HTR-8/SVneo (cell line): ENCODE data around the gene IDUA.
"Not testable (repeated sequence)": the region's sequence is repeated elsewhere in the genome, so short reads cannot be mapped to it uniquely, and the experiment has no call there.

Experiments used
- DNase-seq: peaks from one replicate; pipeline ENCODE4 v3.0.0; 2011; ENCODE audit warnings: low spot score, mixed read lengths; ENCODE audit not compliant: insufficient read length
- FAIRE-seq: peaks from 2 replicates; lab custom pipeline; 2011; peaks lifted over from hg19 to GRCh38; lab: Jason Lieb, UNC

IDUA gene

DNA sequence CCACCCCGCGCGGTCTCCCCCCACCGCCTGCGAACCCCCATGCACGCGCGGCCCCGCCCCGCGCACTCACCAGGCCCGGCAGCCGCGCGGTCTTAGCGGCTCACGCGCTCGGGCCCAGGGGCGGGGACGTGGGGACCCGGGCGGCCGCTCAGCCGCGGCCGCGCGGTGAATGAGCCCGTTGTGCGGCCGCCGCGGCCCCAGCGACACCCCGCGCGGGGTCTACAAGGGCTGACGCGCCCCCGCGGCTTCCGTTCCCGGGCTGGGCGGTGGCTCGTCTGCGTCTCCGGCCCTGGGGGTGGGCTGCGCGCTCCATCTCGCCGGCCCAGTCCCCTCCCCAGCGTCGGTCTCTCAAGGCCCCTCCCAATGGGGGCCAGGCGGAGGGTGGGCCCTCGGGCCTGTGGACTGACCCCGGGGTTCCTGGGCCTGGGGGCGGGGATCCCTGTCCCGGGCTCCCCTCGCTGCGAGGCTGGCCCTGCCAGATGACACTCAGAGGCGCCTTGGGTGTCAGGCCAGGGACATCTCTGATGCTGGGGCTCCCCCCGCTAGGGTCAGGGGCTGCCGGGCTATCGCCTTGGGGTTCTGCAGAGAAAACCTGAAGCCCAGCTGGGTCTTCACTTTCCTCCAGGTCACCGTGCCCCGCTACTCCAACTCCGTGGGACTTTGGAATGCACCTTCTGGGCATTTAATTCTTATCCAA is 10.7 kb downstream of the IDUA start:
- no peak for FAIRE-seq
- no peak for DNase-seq

DNA sequence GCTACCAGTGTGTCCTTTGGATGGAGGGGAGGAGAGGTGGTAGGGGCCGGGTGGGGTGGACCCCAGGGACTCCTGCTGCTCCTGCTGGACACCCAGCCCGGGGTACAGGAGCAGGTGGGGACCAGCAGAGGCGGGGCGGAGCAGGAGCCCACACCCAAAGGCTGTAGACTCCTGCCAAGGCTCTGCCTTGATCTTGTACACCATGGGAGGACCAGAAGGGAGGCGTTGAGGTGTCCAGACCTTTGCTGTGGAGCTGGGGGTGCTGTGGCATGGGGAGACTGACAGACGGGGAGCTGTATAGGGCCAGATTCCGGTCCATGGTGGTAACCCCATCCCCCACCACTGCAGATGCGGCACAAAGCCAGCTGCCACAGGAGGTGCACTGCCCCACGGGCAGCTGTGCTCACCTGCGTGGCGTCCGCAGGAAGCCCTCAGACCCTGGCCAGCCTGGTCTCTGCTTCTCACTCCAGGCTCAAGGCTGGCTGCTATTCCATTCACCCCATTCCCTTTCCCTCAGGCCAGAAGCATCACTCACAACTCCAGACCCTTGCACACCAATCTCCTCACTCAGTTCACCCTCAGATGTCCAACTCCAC is 11.3 kb downstream of the IDUA start:
- peak; percentile 55 for FAIRE-seq
- DNase-seq, result no peak

DNA sequence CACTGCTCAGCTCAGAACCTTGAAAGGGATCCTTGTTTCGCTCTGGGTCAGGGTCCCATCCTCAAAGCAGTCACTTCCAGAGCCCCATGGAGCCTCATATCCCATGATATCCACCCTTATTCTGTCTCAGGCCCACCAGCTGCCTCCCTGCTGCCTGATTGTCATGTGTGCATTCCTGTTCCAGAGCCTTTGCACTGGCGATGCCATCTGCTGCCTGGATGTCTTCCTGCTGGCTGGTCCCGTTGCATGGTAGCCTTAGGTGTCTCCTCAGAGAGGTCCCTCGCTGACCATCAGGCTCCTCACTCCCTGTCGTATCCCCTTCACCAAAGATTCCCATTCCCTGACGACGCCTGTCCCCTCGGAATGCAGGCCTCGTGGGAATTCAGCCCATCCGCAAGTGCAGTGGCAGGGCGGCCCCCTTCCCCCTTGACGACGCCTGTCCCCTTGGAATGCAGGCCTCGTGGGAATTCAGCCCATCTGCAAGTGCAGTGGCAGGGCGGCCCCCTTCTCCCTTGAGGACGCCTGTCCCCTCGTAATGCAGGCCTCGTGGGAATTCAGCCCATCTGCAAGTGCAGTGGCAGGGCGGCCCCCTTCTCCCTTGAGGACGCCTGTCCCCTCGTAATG is 12.5 kb downstream of the IDUA start:
- FAIRE-seq, DNase-seq: not testable (repeated sequence)

DNA sequence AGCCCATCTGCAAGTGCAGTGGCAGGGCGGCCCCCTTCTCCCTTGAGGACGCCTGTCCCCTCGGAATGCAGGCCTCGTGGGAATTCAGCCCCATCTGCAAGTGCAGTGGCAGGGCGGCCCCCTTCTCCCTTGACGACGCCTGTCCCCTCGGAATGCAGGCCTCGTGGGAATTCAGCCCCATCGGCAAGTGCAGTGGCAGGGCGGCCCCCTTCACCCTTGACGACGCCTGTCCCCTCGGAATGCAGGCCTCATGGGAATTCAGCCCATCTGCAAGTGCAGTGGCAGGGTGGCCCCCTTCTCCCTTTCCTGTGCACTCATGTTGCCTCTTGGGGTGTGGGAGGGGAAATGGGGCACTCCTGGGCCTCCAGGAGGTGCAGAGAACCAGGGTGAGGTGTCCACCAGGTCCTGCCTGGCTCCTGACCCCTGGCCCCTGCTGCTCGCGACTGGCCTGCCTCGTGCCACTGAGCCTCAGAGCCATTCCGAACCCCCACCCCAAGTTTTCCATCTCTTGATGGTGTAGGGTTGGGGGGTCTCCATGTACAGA is 13.1 kb downstream of the IDUA start:
- FAIRE-seq (no peak), DNase-seq (no peak)

DNA sequence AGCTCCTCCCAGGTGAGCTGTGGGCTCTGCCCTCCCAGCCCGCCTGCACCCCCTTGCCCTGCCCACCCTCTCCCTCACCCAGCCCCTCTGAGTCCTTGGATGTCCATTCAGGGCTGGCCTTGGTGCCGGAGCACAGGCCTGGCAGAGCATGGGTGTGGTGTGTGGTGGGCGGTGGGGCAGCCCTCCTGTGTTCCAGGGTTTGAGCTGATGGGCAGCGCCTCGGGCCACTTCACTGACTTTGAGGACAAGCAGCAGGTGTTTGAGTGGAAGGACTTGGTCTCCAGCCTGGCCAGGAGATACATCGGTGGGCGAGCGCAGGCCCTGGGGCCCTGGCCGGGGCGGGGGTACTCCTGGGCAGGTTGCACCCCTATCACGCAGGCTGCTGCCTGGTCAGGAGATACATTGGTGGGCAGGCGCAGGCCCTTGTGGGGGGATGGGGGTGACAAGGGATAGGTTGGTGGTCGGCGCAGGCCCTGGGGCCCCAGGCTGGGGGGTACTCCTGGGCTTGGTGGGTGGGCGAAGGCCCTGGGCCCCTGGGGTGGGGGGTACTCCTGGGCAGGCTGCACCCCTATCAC is 13.9 kb downstream of the IDUA start:
- no peak for DNase-seq
- no peak for FAIRE-seq

DNA sequence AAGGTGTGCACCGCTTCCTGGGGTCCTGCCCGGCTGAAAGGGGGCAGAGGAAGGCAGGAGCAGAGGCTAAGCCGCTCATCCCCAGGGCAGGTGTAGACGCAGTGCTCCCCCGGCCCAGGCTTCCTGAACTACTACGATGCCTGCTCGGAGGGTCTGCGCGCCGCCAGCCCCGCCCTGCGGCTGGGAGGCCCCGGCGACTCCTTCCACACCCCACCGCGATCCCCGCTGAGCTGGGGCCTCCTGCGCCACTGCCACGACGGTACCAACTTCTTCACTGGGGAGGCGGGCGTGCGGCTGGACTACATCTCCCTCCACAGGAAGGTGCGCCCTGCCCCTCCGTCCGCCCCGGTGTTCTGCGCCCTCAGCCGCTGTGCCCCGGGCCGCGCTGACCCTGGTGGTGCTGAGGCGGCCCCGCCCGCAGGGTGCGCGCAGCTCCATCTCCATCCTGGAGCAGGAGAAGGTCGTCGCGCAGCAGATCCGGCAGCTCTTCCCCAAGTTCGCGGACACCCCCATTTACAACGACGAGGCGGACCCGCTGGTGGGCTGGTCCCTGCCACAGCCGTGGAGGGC is 14.8 kb downstream of the IDUA start:
- FAIRE-seq (no peak), DNase-seq (no peak)

DNA sequence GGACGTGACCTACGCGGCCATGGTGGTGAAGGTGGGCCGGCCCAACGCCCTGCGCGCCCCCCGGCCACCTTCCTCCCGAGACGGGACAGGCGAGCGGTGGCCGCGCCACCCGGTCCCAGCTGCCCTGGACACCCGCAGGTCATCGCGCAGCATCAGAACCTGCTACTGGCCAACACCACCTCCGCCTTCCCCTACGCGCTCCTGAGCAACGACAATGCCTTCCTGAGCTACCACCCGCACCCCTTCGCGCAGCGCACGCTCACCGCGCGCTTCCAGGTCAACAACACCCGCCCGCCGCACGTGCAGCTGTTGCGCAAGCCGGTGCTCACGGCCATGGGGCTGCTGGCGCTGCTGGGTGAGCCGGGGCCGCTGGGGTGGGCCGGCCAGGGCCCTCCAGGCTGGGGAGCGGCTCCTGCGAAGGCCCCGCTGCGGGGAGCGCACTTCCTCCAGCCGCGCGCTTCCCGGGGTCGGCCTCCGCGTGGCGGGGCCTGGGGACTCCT is 15.3 kb downstream of the IDUA start:
- DNase-seq (no peak), FAIRE-seq (no peak)

DNA sequence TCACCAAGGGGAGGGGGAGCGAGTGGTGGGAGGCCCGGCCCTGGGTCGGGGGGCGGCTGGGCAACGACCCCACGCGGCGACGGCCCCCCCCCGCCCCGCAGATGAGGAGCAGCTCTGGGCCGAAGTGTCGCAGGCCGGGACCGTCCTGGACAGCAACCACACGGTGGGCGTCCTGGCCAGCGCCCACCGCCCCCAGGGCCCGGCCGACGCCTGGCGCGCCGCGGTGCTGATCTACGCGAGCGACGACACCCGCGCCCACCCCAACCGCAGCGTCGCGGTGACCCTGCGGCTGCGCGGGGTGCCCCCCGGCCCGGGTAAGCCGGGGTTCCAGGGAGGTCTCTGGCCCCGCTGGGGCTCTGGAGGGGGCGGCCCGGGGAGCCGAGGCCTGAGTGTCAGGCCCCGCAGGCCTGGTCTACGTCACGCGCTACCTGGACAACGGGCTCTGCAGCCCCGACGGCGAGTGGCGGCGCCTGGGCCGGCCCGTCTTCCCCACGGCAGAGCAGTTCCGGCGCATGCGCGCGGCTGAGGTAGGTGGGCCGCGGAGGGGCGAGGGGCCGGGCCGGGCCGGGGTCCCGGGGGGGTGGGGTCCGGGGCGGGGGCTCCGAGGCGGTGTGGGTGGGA is 15.9 kb downstream of the IDUA start:
- FAIRE-seq, result no peak

DNA sequence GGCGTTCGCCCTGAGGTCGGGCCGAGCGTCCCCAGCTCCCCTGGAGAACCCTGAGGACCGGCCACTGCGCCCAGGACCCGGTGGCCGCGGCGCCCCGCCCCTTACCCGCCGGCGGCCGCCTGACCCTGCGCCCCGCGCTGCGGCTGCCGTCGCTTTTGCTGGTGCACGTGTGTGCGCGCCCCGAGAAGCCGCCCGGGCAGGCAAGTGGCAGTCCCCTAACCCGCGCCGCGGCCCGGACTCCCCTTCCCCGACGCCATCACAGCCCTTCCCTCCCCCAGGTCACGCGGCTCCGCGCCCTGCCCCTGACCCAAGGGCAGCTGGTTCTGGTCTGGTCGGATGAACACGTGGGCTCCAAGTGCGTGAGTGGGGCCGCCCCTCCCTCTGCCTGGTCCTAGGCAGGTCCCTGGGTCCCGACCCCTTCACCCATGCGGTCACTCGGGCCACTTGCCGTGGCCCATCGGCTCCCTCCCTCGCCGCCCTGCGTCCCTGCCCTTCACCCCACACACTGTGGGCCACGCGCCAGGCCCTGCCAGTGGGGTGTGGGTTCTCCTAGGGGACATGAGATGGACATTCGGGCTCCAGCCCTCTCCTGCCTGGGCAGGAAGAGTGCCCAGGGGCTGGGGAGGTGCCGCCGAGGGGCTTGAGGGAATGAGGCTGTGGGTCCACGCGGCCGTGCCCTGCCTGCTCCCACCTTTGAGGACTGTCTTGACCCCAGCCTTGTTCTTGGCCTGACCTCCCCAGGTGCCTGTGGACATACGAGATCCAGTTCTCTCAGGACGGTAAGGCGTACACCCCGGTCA is 16.6 kb downstream of the IDUA start:
- DNase-seq (no peak), FAIRE-seq (no peak)

More for the DNA sequence above, 15.9 kb downstream of the IDUA start:
- no peak for DNase-seq

DNA sequence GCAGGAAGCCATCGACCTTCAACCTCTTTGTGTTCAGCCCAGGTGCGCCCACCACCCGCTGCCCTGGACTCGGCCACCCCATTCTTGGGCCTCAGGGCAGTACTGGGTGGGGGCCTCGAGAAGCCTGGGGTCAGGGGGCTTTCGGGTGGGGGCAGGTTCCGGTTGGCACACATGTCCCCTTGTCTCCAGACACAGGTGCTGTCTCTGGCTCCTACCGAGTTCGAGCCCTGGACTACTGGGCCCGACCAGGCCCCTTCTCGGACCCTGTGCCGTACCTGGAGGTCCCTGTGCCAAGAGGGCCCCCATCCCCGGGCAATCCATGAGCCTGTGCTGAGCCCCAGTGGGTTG is 17.2 kb downstream of the IDUA start:
- FAIRE-seq (no peak), DNase-seq (no peak)

DNA sequence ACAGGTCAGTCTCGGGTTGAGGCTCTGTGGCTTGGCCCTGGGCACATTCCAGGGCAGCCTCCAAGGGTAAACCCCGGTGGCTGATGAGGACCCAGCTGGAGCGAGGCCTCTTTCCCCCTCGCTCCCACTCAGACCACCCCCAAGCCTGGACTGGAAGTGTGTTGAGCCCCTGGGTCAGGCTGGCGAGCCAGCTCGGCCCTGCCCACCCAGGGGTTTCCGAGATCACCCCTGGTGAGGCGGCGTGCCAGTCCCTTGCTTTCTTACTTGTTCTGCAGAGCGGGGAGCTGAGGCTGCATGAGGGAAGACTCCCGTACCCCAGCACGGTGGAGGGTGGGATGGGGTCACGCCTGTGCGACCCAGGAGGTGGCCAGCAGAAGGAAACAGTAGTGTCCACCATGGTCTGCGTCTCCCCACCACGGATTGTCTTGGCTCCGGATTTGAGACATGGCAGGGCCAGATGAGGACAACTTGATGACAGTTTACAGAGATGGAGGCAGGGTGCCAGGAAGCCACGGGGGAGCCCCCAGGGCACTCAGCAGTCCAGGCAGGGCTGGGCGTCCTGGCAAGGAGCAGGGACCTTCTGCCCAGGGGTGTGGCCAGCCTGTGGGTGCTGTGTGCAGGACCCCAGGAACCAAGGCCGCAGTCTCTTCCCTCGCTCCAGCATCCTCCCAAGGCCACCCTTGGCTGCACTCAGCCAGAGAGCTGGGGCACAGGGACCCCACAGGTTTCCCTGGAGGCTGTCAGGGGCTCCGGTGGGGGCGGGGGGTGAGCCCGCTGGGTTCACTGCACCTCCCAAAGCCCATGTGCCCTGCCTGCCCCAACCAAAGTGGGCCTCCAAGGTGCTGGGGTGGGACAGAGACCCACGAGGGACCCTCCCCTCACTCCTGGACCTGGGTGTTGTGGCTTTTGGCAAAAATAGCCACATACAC is 18.0 kb downstream of the IDUA start:
- FAIRE-seq, result no peak
- DNase-seq, result no peak

DNA sequence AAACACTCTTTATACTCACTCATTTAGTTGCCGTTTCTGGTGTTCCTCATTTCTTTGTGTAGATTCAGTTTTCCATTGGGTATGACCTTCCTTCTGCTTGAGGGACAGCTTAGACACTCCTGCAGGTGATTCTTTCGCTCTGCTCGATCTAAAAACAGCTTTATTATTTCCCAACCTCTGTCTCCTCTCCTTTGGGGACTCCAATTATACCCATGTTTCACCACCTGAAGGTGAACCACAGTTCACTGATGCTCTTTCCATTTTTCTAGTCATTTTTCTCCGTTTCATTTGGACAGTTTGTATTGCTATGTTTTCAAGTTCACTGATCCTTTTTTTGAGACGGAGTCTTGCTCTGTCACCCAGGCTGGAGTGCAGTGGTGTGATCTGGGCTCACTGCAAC is 20.0 kb downstream of the IDUA start:
- no peak for FAIRE-seq
- DNase-seq, result no peak

DNA sequence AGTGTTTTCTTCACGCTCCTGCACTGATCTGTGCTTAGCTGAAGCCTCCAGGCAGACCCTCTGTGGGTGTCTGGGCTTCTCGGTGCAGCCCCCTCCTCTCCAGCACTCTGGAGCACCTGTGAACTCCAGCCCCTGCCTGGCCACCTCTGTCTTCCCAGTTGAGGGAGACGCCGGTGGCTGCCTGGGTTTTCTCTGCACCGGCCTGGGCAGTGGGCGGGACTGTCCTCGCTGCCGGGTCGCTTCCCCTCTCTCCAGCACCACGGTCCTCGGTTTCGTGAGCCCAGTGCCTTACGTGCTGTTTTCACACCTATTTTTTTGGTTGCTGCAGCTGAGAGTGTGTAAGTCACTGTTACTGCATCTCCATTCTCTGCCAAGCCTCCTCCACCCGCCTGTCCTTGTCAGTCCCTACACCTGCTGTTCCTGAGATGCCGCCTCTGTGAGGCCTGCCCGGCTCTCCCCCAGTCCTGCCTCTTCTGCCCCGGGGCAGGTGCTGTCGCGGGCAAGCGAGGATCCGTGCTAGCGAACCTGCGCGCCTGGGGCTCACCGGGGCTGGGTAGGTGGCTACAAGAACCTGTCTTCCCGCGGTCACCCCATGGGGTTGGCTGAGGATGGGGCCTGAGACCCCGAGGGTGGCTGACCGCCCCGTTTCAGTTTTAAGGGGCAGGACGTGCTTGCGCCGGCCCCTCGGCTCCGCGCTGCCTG is 22.1 kb downstream of the IDUA start:
- FAIRE-seq (no peak), DNase-seq (no peak)

DNA sequence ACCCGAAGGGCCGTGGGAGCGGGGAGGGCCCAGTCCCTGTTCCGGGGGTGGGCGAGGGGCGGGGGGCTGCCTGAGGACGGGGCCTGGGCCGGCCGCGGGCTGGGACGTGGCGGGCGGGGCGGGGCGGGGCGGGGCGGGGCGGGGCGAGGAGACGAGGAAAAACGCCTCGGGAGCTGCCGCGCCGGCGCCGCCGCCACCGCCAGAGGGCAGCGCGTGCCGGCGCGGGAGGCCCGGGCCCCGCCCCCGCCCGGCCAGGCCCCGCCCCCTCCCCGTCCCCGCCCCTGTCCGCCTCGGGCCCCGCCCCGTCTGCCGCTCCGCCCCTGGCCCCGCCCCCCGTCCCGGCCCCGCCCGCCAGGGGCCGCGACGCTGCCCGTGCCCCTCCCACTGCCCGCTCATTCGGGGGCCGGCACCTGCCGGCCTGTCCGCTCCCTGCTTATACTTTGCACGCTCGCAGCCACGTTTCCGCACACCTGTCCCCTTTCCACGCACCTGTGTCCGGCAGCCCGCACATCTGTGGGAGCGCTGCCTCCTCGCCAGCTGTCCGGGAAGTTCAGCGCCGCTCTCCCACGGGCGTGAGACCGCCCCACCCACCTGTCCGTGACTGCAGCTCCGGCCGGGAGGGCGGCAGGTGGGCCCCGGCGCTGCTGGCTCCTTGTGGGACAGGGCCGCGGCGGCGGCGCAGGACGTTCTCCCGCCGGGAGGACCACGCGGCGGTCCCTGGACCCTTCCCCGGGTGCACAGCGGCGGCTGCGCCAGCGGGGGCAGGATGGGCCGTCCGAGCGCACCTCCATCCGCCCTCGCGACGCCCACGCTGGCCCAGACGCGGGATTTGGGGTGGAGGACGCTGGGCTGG is 22.9 kb downstream of the IDUA start:
- FAIRE-seq, result no peak

DNA sequence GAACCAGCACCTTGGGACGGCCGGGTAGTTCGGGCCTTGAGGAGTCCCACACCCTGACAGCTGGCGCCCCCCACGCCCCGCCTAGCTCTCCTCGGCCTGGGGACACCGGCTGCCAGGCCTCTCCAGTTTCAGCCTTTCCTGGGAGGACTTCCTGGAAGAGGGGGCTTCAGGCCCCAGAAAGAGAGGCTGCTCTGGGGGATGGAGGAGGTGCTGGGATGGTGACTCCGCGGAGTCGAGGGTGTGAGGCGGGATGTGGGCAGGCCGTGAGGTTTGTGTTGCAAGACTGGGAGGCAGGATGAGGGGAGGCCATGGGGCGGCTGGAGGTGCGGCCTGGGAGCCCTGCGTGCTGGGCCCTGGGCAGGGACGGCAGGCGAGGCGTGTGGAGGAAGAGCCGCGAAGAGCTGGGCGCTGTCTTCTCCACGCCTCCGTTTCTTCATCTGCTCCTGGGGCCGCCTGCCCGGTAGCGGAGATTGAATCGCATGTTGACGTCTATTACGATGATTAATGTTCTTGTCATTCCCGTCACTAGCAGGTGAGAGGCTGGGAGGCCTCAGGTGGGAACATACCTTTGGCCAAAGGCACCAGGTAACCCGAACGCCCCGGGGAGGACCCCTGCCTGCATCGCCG is 23.7 kb downstream of the IDUA start:
- FAIRE-seq (no peak), DNase-seq (no peak)

More for the DNA sequence above, 22.9 kb downstream of the IDUA start:
- peak; percentile 70 for DNase-seq

DNA sequence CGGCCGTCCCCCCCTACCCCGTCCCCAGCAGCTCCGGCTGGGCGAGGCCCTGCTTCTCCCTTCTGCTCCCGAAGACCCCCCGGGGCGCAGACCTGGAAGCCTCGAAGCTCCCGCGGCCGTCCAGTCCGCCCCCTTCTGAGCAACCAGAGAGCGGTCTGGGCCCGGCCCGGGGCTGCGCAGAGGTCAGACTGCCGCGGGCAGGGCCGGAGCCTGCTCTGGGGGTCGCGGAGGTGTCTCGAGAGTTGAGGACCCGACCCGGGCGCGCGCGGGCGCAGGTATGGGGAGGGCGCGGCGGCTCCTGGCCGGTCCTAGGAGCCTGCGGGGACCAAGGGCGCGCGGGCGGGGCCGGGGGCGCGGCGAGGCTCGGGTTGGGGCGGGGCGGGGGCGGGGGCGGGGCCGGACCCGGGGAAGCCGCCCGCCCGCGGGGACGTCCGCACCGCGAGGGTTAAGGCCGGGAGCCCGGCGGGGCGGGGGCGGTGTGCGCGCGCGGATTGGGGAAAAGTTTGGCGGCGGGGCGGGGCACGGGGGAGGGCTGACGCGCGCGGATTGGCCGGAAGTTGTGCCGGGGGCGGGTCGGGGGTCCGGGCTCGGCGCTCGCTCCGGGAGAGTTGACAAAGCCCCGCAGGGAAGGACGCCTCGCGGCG is 24.3 kb downstream of the IDUA start, which contains the start of gene FGFRL1:
TSS of gene FGFRL1 (plus strand) at position 605 of the 644 bp plus-strand sequence. CDS start 860 bp downstream, outside the sequence.
- no peak for FAIRE-seq
- DNase-seq, result peak; percentile 91
